ENCODE data around the gene VMAC.

DNA sequence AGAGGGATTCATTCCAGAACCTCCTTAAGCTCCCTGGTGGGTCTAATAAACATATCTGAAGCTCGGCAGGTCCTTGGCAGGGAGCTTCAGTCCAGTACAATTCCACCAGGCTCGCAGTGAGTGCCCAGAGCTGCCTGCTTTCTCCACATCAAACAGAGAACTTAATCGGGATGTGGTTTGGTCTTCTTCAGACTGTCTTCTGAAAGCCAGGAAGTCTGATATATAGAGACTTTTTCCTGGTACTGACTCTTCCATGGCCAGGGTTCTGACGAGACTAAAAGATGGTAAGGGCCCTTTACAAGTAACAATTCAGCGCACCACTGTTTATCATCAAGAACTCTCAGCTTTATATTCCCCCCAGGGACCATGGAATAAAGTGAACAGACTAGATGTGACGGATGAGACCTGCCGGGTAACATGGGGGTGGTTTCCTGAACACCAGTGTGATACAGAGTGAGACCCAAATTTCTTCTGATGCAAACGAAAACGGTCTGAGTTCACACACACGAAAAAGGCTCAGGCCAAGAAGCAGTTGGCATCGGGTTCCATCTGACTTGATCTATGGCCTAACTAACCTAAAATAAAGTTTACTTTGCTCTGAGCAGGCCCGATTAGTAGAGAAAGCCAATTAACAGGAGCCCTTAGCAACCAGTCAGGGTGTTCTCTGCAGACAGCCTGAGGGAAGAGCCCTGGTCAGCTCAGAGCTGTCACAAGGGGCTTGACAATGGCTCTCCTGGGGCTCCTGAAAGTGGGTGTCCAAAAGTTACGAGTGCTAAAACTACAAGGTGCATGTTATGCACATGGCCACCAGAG is 44.3 kb downstream of the VMAC start:
- TF ChIP-seq, protein P1, sequence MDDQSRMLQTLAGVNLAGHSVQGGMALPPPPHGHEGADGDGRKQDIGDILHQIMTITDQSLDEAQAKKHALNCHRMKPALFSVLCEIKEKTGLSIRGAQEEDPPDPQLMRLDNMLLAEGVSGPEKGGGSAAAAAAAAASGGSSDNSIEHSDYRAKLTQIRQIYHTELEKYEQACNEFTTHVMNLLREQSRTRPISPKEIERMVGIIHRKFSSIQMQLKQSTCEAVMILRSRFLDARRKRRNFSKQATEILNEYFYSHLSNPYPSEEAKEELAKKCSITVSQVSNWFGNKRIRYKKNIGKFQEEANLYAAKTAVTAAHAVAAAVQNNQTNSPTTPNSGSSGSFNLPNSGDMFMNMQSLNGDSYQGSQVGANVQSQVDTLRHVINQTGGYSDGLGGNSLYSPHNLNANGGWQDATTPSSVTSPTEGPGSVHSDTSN (IDR thresholded peaks at IDR 0.05): no peak
- TF ChIP-seq MAZ (IDR thresholded peaks at IDR 0.05; ENCODE audit: borderline replicate concordance, low read depth, low read length) (no peak), EP300 (IDR thresholded peaks at IDR 0.05) (no peak), NFE2L2 (conservative IDR thresholded peaks at IDR 0.05; ENCODE audit: low read length) (no peak), SMC3 (IDR thresholded peaks at IDR 0.05) (no peak), POLR2A (IDR thresholded peaks at IDR 0.05; ENCODE audit: low read length) (no peak), ZNF302 (CRISPR knock-in tag; IDR thresholded peaks at IDR 0.05) (no peak)
- TF ChIP-seq, protein P2, sequence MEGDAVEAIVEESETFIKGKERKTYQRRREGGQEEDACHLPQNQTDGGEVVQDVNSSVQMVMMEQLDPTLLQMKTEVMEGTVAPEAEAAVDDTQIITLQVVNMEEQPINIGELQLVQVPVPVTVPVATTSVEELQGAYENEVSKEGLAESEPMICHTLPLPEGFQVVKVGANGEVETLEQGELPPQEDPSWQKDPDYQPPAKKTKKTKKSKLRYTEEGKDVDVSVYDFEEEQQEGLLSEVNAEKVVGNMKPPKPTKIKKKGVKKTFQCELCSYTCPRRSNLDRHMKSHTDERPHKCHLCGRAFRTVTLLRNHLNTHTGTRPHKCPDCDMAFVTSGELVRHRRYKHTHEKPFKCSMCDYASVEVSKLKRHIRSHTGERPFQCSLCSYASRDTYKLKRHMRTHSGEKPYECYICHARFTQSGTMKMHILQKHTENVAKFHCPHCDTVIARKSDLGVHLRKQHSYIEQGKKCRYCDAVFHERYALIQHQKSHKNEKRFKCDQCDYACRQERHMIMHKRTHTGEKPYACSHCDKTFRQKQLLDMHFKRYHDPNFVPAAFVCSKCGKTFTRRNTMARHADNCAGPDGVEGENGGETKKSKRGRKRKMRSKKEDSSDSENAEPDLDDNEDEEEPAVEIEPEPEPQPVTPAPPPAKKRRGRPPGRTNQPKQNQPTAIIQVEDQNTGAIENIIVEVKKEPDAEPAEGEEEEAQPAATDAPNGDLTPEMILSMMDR (IDR thresholded peaks at IDR 0.05): no peak
- TF ChIP-seq, protein P3, sequence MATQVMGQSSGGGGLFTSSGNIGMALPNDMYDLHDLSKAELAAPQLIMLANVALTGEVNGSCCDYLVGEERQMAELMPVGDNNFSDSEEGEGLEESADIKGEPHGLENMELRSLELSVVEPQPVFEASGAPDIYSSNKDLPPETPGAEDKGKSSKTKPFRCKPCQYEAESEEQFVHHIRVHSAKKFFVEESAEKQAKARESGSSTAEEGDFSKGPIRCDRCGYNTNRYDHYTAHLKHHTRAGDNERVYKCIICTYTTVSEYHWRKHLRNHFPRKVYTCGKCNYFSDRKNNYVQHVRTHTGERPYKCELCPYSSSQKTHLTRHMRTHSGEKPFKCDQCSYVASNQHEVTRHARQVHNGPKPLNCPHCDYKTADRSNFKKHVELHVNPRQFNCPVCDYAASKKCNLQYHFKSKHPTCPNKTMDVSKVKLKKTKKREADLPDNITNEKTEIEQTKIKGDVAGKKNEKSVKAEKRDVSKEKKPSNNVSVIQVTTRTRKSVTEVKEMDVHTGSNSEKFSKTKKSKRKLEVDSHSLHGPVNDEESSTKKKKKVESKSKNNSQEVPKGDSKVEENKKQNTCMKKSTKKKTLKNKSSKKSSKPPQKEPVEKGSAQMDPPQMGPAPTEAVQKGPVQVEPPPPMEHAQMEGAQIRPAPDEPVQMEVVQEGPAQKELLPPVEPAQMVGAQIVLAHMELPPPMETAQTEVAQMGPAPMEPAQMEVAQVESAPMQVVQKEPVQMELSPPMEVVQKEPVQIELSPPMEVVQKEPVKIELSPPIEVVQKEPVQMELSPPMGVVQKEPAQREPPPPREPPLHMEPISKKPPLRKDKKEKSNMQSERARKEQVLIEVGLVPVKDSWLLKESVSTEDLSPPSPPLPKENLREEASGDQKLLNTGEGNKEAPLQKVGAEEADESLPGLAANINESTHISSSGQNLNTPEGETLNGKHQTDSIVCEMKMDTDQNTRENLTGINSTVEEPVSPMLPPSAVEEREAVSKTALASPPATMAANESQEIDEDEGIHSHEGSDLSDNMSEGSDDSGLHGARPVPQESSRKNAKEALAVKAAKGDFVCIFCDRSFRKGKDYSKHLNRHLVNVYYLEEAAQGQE (IDR thresholded peaks at IDR 0.05): no peak
- TF ChIP-seq, protein P4, sequence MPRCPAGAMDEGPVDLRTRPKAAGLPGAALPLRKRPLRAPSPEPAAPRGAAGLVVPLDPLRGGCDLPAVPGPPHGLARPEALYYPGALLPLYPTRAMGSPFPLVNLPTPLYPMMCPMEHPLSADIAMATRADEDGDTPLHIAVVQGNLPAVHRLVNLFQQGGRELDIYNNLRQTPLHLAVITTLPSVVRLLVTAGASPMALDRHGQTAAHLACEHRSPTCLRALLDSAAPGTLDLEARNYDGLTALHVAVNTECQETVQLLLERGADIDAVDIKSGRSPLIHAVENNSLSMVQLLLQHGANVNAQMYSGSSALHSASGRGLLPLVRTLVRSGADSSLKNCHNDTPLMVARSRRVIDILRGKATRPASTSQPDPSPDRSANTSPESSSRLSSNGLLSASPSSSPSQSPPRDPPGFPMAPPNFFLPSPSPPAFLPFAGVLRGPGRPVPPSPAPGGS (IDR thresholded peaks at IDR 0.05): no peak
- TF ChIP-seq, protein P5, sequence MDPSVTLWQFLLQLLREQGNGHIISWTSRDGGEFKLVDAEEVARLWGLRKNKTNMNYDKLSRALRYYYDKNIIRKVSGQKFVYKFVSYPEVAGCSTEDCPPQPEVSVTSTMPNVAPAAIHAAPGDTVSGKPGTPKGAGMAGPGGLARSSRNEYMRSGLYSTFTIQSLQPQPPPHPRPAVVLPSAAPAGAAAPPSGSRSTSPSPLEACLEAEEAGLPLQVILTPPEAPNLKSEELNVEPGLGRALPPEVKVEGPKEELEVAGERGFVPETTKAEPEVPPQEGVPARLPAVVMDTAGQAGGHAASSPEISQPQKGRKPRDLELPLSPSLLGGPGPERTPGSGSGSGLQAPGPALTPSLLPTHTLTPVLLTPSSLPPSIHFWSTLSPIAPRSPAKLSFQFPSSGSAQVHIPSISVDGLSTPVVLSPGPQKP (IDR thresholded peaks at IDR 0.05; ENCODE audit: low read depth, low read length): no peak
